ENCODE data around the gene GPC3. TPM values are rescaled to one million over a fixed set of nuclear protein-coding genes. Genes with fewer than 3 reads are reported as not detected.

GPC3 gene
- total RNA-seq, 3 donors from 2014 or later (not counting 1 experiment from before 2014, with no cell fraction given), result not detected

DNA sequence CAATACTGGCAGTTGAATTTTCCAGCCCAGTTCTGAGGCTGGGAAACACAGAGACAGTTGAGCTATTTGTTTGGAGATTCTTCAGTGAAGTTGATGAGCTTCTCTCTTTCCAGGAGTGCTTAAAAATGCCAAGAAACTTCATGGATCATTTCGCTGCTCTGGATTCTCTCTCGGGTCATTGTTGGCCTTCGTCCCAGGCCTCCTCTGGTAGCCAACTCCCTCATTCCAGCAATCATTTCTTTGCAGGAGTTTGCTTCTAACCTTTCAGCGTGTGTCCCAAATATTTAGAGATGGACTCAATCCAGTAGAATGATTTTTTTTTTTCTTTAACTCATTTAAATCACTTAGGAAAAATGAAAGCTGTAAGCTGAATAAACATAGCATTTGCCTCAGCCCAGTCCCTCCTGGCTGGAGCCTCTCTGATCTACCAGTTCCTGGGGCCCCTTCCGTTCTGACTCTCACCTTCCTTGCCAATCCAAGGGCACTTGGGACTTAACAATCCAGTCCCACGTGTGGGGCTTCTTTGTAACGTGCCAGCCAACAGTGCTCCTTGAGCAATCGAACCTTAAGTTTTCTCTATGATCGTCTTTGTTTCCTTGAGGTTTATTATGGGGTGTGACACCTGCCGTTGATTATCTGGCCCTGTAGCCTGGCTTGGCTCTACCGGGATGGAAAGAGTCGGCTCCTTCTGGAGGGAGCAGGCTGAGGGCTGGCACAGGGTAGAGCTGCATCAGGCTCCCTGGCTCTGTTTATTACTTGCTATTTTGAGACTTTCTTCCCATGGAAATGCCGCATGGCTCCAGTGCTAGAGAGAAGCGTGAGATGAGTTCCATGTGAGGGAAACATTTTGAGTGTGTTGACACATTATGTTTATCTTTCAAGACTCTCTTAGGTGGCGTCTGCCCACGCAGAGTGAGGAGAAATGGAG is 489.7 kb downstream of the GPC3 start:
- intact Hi-C loops (cut with micrococcal nuclease), result no loop called here
- H3K4me3 Mint-ChIP-seq, result no peak overlapping the region
- H3K36me3 Mint-ChIP-seq, result no peaks in the 10 kb centered on the region
- H3K9me3 ChIP-seq (ENCODE audit: control insufficient read depth, insufficient read depth, low read length), result no peaks in the 10 kb centered on the region
- no peaks in the 10 kb centered on the region for H3K4me1 Mint-ChIP-seq
- H3K9me3 Mint-ChIP-seq, result no peaks in the 10 kb centered on the region
- H3K36me3 ChIP-seq (ENCODE audit: control insufficient read depth, insufficient read depth, low read length), result no peaks in the 10 kb centered on the region
- no peak overlapping the region for H3K4me3 ChIP-seq (ENCODE audit: low read length)
- no peak overlapping the region for H3K27ac ChIP-seq (ENCODE audit: low read length)
- no peaks in the 10 kb centered on the region for H3K4me1 ChIP-seq (ENCODE audit: control insufficient read depth, insufficient read depth, low read length)
- no peaks in the 10 kb centered on the region for H3K27me3 ChIP-seq (ENCODE audit: control insufficient read depth, insufficient read depth, low read length)
- no peak overlapping the region for H3K27ac Mint-ChIP-seq
- ATAC-seq (no peak), DNase-seq (no peak)
- WGBS (ENCODE audit: insufficient coverage), result 90% methylated on average over 15 of the region's 16 CpGs
- peaks cover 0 to 15% of the 10 kb centered on the region in 2 donors for H3K27me3 Mint-ChIP-seq (ENCODE audit: low read depth in 2 of 2)
- TF ChIP-seq, protein P1, sequence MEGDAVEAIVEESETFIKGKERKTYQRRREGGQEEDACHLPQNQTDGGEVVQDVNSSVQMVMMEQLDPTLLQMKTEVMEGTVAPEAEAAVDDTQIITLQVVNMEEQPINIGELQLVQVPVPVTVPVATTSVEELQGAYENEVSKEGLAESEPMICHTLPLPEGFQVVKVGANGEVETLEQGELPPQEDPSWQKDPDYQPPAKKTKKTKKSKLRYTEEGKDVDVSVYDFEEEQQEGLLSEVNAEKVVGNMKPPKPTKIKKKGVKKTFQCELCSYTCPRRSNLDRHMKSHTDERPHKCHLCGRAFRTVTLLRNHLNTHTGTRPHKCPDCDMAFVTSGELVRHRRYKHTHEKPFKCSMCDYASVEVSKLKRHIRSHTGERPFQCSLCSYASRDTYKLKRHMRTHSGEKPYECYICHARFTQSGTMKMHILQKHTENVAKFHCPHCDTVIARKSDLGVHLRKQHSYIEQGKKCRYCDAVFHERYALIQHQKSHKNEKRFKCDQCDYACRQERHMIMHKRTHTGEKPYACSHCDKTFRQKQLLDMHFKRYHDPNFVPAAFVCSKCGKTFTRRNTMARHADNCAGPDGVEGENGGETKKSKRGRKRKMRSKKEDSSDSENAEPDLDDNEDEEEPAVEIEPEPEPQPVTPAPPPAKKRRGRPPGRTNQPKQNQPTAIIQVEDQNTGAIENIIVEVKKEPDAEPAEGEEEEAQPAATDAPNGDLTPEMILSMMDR (IDR thresholded peaks at IDR 0.05), result no peak

DNA sequence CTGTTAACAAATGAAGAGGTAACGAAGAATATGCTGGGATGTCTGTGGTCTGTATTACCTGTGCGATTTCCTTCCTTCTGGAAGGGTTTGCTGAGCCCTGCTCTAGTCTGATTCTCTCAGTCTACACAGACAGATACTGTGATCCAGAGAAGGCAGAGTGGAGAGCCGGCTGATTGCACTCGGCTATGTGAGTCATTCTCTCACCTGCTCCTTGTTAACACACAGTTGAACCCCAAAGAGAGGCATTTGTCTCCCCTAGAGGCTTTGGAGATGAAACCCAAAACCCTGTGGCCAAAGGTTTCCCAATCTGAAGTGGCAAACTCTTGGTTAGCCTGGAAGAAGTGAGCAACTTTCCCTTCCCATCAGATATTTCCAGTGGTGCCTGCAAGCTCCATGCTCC is 492.0 kb downstream of the GPC3 start:
- Mint-ChIP-seq H3K9me3 (no peaks in the 10 kb centered on the region), H3K4me3 (no peak overlapping the region), H3K36me3 (no peaks in the 10 kb centered on the region), H3K27ac (no peak overlapping the region), H3K4me1 (no peaks in the 10 kb centered on the region), H3K27me3 (ENCODE audit: low read depth in 2 of 2) (peaks cover 0 to 16% of the 10 kb centered on the region in 2 donors)
- Histone ChIP-seq H3K27me3 (ENCODE audit: control insufficient read depth, insufficient read depth, low read length) (no peaks in the 10 kb centered on the region), H3K4me1 (ENCODE audit: control insufficient read depth, insufficient read depth, low read length) (no peaks in the 10 kb centered on the region), H3K27ac (ENCODE audit: low read length) (no peak overlapping the region), H3K4me3 (ENCODE audit: low read length) (no peak overlapping the region), H3K36me3 (ENCODE audit: control insufficient read depth, insufficient read depth, low read length) (no peaks in the 10 kb centered on the region), H3K9me3 (ENCODE audit: control insufficient read depth, insufficient read depth, low read length) (no peaks in the 10 kb centered on the region)
- DNase-seq (no peak), ATAC-seq (no peak)
- TF ChIP-seq, protein P1 (IDR thresholded peaks at IDR 0.05), result no peak
- WGBS (ENCODE audit: insufficient coverage), result 90% methylated on average over 4 of the region's 4 CpGs
- intact Hi-C loops (cut with micrococcal nuclease), result no loop called here

DNA sequence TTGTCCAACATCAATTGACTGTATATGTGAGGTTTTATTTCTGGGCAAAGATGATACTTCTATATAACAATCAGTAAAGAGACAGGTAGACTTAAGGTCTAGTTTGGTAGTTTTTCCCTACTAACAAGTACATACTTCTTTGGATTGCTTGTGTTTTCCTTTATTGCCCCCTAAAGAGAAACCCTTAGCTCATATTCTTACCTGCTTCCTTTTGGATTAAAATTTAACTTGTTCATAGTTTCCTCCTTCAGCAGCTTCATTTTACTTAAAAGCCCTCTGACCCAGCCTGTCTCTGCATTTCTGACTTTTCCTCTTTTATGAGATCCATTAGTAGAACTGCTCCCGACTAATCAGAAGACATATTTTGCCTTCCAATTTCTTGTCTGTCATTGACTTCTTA is 494.4 kb downstream of the GPC3 start:
- H3K9me3 ChIP-seq (ENCODE audit: control insufficient read depth, insufficient read depth, low read length), result no peaks in the 10 kb centered on the region
- DNase-seq (no peak), ATAC-seq (no peak)
- H3K36me3 ChIP-seq (ENCODE audit: control insufficient read depth, insufficient read depth, low read length), result no peaks in the 10 kb centered on the region
- Mint-ChIP-seq H3K27me3 (ENCODE audit: low read depth in 2 of 2) (peaks cover 0 to 16% of the 10 kb centered on the region in 2 donors), H3K36me3 (no peaks in the 10 kb centered on the region), H3K4me3 (no peak overlapping the region), H3K4me1 (no peaks in the 10 kb centered on the region), H3K27ac (no peak overlapping the region), H3K9me3 (no peaks in the 10 kb centered on the region)
- no peak overlapping the region for H3K4me3 ChIP-seq (ENCODE audit: low read length)
- TF ChIP-seq, protein P1 (IDR thresholded peaks at IDR 0.05), result no peak
- no peaks in the 10 kb centered on the region for H3K4me1 ChIP-seq (ENCODE audit: control insufficient read depth, insufficient read depth, low read length)
- 100% methylated on average over 1 of the region's 1 CpG for WGBS (ENCODE audit: insufficient coverage)
- no peak overlapping the region for H3K27ac ChIP-seq (ENCODE audit: low read length)
- intact Hi-C loops (cut with micrococcal nuclease), result no loop called here
- H3K27me3 ChIP-seq (ENCODE audit: control insufficient read depth, insufficient read depth, low read length), result no peaks in the 10 kb centered on the region

Data from natural killer cell (primary cell).